ENCODE data around the gene TXNDC12.
"Not testable (repeated sequence)": the region's sequence is repeated elsewhere in the genome, so short reads cannot be mapped to it uniquely, and the experiment has no call there.

TXNDC12 gene

DNA sequence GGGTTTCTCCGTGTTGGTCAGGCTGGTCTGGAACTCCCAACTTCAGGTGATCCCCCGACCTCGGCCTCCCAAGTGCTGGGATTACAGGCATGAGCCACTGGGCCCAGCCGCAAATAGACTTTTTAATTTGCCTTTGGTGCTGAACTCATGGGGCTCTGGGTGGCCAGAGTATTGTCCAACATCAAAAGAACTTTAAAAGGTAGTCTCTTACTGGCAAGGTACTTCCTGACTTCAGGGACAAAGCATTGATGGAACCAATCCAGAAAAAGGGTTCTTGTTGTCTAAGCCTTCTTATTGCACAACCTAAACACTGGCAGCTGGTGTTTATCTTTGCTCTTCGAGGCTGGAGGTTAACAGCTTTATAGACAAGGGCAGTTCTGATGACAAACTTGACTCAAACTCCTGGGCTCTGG, 17.6 kb downstream of the TXNDC12 start:
- in situ Hi-C loops (cut with HindIII; ENCODE audit: low pct_unique_long_range_greater_than_20kb, low sequenced_read_pairs) = no loop called here
- no peak for TF ChIP-seq JUND (IDR thresholded peaks at IDR 0.05; ENCODE audit: low read depth)
- no peak for DNase-seq (ENCODE audit: low read depth in 1 of 2, low spot score in 1 of 2)

- no peak for TF ChIP-seq JUND (IDR thresholded peaks at IDR 0.05; ENCODE audit: low read depth)
- in situ Hi-C loops (cut with HindIII; ENCODE audit: low pct_unique_long_range_greater_than_20kb, low sequenced_read_pairs) = no loop called here
- DNase-seq (ENCODE audit: low read depth in 1 of 2, low spot score in 1 of 2) = no peak
These were observed 21.0 kb downstream of the TXNDC12 start for GRCh38 chr1:52034050-52034384.

DNA sequence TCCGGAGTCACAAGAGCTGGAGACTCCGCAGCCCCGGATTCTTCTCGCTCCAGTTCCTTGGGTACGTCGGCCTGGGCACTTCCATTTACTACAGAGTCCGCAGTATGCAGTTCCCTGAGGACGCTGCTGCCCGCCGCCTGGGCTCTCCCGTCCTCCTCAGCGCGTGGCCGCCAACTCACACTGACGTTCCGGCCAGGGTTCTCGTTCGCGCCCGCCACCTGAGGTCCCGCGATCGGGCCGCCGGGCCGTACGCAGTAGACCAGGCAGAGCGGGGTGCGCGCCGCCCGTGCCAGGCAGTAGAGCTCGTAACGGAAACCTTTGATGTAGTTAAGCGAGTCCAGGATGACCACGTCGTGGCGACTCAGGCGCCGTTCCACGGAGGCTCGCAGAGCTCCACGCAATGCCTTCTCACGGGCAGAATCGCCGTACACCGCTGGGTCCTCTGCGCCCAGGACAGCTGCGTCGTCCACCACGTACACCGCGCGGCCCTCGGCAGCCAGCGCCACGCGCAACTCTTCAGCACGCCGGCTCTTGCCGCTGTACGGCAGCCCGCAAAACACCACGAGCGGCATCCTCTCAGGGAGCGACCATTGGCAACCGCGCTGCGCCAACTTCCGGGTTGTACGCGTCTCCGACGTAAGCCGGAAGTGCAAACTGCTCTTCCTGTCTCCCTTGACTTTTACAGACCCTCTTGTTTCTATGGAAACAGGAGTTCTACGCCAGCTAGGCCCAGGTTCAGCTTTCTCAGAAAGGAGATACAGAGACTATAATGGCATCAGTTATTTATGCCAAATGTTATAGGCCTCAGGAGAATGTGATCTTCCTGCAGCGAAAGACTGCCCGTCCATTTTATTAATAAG, 21.6 kb downstream of the TXNDC12 start, which contains the start of gene KTI12:
Gene KTI12, minus strand, starts transcription at position 621 of the 860 bp plus-strand sequence. Its CDS starts 49 bp downstream, at position 572.
- peak; percentile 51 to 65 for DNase-seq (ENCODE audit: low read depth in 1 of 2, low spot score in 1 of 2)
- in situ Hi-C loops (cut with HindIII; ENCODE audit: low pct_unique_long_range_greater_than_20kb, low sequenced_read_pairs) = no loop called here
- TF ChIP-seq JUND (IDR thresholded peaks at IDR 0.05; ENCODE audit: low read depth) = no peak

DNA sequence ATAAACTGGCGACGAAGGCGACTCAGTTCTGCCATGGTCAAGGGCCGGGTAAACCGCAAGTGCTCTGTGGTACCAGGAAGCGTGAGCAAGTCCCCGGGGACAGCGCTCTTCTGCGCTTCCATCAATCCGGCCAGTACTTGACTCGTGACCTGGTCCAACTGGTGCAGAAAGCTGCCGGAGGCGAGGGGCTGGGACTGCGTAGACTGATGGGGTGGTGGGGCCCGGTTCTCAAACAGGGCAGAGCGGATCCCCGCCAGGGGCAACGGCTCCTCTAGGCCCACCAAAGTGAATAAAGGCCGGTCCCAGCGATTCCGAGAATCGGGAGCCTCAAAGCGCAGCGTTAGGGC, 22.2 kb downstream of the TXNDC12 start:
- in situ Hi-C loops (cut with HindIII; ENCODE audit: low pct_unique_long_range_greater_than_20kb, low sequenced_read_pairs) = no loop called here
- no peak for DNase-seq (ENCODE audit: low read depth in 1 of 2, low spot score in 1 of 2)
- no peak for TF ChIP-seq JUND (IDR thresholded peaks at IDR 0.05; ENCODE audit: low read depth)

DNA sequence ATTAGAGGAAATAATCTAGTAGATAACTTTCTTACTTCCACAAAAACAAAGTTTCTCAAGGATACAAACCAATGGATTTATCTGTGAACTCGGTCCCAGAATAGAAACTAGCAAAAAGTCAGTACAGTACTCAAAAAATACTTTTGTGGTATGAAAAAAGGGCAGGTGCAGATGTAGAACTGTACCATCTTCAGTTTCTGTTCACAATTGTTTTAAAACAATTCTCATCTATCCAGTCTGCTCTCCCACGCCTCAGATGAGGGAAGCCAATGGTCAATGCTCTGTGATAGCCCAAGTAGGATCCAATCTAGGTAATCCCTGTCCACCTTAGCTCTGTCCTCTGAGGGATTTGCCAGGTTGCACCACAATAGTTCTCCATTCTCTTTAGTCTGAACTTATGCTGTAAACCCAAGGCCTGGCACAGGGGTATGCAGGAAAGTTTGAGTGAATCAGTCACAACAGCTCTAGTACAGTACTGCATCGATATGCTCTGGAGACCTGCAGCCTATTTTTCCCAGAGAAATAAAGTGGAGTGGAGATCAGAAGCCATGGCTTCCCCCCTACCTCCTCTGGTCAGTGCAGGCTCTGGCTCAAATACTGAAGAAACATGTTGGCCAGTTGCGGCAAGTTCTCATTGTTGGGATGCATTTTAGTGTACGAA, 22.7 kb downstream of the TXNDC12 start:
- in situ Hi-C loops (cut with HindIII; ENCODE audit: low pct_unique_long_range_greater_than_20kb, low sequenced_read_pairs) = no loop called here
- no peak for DNase-seq (ENCODE audit: low read depth in 1 of 2, low spot score in 1 of 2)
- TF ChIP-seq JUND (IDR thresholded peaks at IDR 0.05; ENCODE audit: low read depth) = no peak

DNA sequence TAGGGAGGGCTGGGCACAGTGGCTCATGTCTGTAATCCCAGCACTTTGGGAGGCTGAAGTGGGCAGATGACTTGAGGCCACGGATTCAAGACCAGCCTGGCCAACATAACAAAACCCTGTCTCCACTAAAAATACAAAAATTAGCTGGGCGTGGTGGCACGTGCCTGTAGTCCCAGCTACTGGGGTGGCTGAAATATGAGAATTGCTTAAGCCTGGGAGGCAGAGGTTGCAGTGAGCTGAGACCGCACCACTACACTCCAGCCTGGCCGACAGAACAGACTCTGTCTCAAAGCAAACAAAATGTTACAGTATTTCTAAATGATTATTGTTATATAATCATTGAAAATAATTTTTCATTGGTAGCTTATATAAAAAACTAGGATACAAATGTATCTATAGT, 26.2 kb downstream of the TXNDC12 start:
- in situ Hi-C loops (cut with HindIII; ENCODE audit: low pct_unique_long_range_greater_than_20kb, low sequenced_read_pairs); DNase-seq (ENCODE audit: low read depth in 1 of 2, low spot score in 1 of 2): not testable (repeated sequence)

DNA sequence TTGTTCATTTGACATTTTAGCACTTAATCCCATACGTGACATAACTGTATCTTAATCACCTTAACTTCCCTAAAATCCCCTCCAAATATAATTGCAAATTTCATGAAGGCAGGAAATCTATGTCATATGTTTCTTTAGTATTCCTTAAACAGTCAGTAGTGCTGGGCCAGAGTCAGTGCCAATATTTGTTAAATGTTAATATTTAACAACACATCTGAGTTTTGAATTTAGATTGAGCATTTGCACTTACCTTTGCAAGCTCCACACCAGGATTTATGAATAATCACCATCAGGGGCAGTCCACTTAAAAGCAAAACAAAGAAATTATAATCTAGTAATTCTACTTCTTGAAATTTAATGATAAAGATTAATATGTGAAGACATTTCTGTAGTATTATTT, 26.7 kb downstream of the TXNDC12 start:
- in situ Hi-C loops (cut with HindIII; ENCODE audit: low pct_unique_long_range_greater_than_20kb, low sequenced_read_pairs) = no loop called here
- no peak for TF ChIP-seq JUND (IDR thresholded peaks at IDR 0.05; ENCODE audit: low read depth)
- no peak for DNase-seq (ENCODE audit: low read depth in 1 of 2, low spot score in 1 of 2)

DNA sequence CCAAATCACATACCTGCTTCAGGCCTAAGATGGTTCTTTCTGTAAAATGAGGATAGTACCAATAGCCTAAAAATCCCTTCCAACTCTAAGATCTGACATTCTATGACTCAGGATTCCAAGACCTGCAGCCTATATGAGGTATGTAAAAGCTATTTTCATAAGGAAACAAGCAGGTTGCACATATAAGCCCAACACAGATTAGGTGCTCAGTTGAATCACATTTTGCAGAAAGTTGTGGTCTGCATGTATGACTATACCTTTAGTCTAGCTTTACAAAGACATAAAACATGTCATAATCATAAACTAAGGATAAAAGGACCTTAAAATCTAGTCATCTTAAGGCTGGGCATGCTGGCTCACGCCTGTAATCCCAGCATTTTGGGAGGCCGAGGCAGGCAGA, 28.7 kb downstream of the TXNDC12 start:
- no peak for DNase-seq (ENCODE audit: low read depth in 1 of 2, low spot score in 1 of 2)
- in situ Hi-C loops (cut with HindIII; ENCODE audit: low pct_unique_long_range_greater_than_20kb, low sequenced_read_pairs) = no loop called here
- no peak for TF ChIP-seq JUND (IDR thresholded peaks at IDR 0.05; ENCODE audit: low read depth)

DNA sequence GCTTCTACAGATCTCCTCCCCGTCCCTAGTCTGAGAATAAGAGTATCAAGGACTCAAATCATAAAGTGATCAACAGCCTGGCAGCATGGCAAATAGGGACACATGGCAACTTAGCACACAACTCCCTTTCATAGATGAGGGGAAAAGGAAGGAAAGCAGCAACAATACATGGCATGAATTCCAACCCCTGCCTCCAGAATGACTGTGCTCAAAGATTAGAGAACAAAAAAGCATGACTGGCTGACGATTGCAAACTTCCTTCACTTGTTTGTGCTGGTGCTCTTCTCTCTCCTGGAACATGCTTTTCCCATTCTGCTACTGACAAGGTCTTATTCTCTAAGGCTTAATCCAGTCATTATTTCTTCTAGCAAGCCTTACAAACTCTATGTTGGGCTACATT, 32.9 kb downstream of the TXNDC12 start:
- TF ChIP-seq JUND (IDR thresholded peaks at IDR 0.05; ENCODE audit: low read depth) = no peak
- DNase-seq (ENCODE audit: low read depth in 1 of 2, low spot score in 1 of 2) = no peak
- in situ Hi-C loops (cut with HindIII; ENCODE audit: low pct_unique_long_range_greater_than_20kb, low sequenced_read_pairs) = no loop called here

GRCh38 chr1:52008071-52008809, 46.8 kb downstream of the TXNDC12 start:
- no peak for DNase-seq (ENCODE audit: low read depth in 1 of 2, low spot score in 1 of 2)
- TF ChIP-seq JUND (IDR thresholded peaks at IDR 0.05; ENCODE audit: low read depth) = no peak
- in situ Hi-C loops (cut with HindIII; ENCODE audit: low pct_unique_long_range_greater_than_20kb, low sequenced_read_pairs) = no loop called here

DNA sequence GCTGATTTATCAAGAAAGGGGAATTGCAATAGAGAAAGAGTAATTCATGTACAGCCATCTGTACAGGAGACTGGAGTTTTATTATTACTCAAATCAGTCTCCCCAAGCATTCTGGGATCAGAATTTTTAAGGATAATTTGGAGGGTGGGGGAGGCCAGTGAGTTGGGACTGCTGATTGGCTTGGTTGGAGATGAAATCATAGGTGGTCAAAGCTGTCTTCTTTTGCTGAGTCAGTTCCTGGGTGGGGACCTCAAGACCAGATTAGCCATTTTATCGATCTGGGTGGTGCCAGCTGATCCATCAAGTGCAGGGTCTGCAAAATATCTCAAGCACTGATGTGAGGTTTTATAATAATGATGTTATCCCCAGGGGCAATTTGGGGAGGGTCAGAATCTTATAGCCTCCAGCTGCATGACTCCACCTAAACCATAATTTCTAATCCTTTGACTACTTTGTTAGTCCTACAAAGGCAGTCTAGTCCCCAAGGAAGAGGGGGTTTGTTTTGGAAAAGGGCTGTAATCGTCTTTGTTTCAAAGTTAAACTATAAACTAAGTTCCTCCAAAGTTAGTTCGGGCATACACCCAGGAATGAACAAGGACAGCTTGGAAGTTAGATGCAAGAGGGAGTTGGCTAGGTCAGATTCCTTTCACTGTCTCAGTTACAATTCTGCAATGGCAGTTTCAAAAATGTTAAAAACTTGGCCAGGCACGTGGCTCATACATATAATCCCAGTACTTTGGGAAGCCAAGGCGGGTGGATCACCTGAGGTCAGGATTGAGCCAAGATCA, 47.6 kb downstream of the TXNDC12 start:
- in situ Hi-C loops (cut with HindIII; ENCODE audit: low pct_unique_long_range_greater_than_20kb, low sequenced_read_pairs) = no loop called here
- no peak for TF ChIP-seq JUND (IDR thresholded peaks at IDR 0.05; ENCODE audit: low read depth)
- DNase-seq (ENCODE audit: low read depth in 1 of 2, low spot score in 1 of 2) = no peak

DNA sequence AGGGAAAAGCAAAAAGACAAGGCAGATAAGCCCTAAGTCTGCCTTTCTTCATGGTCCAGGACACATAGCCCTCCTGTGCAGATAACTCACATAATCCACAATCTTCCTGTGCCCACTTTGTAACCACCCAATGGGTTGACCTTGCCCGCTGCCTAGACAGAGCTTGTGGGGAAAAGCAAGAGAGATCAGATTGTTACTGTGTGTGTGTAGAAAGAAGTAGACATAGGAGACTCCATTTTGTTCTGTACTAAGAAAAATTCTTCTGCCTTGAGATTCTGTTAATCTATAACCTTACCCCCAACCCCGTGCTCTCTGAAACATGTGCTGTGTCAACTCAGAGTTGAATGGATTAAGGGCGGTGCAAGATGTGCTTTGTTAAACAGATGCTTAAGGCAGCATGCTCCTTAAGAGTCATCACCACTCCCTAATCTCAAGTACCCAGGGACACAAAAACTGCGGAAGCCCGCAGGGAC, 48.9 kb downstream of the TXNDC12 start:
- in situ Hi-C loops (cut with HindIII; ENCODE audit: low pct_unique_long_range_greater_than_20kb, low sequenced_read_pairs) = not testable (repeated sequence)

GRCh38 chr1:52005548-52005947, 49.4 kb downstream of the TXNDC12 start:
- in situ Hi-C loops (cut with HindIII; ENCODE audit: low pct_unique_long_range_greater_than_20kb, low sequenced_read_pairs); DNase-seq (ENCODE audit: low read depth in 1 of 2, low spot score in 1 of 2): not testable (repeated sequence)

More for the DNA sequence above, 48.9 kb downstream of the TXNDC12 start:
- not testable (repeated sequence) for DNase-seq (ENCODE audit: low read depth in 1 of 2, low spot score in 1 of 2)
